Measurements from ENCODE around the gene CCDC9.
"Not testable (repeated sequence)": the region's sequence is repeated elsewhere in the genome, so short reads cannot be mapped to it uniquely, and the experiment has no call there.

The CCDC9 gene

GRCh38 chr19:47261946-47262793 is 5.8 kb downstream of the CCDC9 start:
- FAIRE-seq = not testable (repeated sequence)

GRCh38 chr19:47264629-47265028 is 8.3 kb downstream of the CCDC9 start:
- FAIRE-seq = no peak

- FAIRE-seq = no peak
Measured at GRCh38 chr19:47266401-47266941, 10.1 kb downstream of the CCDC9 start.

GRCh38 chr19:47267350-47267759 is 11.0 kb downstream of the CCDC9 start:
- FAIRE-seq = no peak

- FAIRE-seq = no peak
Measured at GRCh38 chr19:47268028-47268427, 11.7 kb downstream of the CCDC9 start.

- no peak for FAIRE-seq
Measured at GRCh38 chr19:47269596-47269995, 13.3 kb downstream of the CCDC9 start.

- FAIRE-seq = no peak
Measured at GRCh38 chr19:47270408-47270807, 14.1 kb downstream of the CCDC9 start.

GRCh38 chr19:47271949-47272348 is 15.6 kb downstream of the CCDC9 start:
- no peak for FAIRE-seq

GRCh38 chr19:47272448-47273312 is 16.4 kb downstream of the CCDC9 start:
- peak; percentile 97 for FAIRE-seq

- peak; percentile 82 for FAIRE-seq
Measured at GRCh38 chr19:47273313-47274070, 17.2 kb downstream of the CCDC9 start.

- peak; percentile 91 for FAIRE-seq
Measured at GRCh38 chr19:47274071-47274890, 18.0 kb downstream of the CCDC9 start, which contains the start of gene INAFM1. Gene INAFM1, plus strand, starts transcription at chr19:47274885. Its CDS starts 35 bp downstream, at chr19:47274920.

GRCh38 chr19:47274891-47275761 is 18.8 kb downstream of the CCDC9 start:
- no peak for FAIRE-seq

- FAIRE-seq = no peak
Measured at GRCh38 chr19:47275791-47276461, 19.6 kb downstream of the CCDC9 start.

- FAIRE-seq = not testable (repeated sequence)
Measured at GRCh38 chr19:47276513-47276912, 20.2 kb downstream of the CCDC9 start.

- FAIRE-seq = no peak
Measured at GRCh38 chr19:47280183-47280797, 24.0 kb downstream of the CCDC9 start.

- no peak for FAIRE-seq
Measured at GRCh38 chr19:47283405-47284059, 27.2 kb downstream of the CCDC9 start.

GRCh38 chr19:47284324-47284899 is 28.1 kb downstream of the CCDC9 start:
- FAIRE-seq = peak; percentile 91

- FAIRE-seq = peak; percentile 72
Measured at GRCh38 chr19:47296036-47296435, 39.7 kb downstream of the CCDC9 start.

GRCh38 chr19:47300867-47301266 is 44.5 kb downstream of the CCDC9 start:
- FAIRE-seq = not testable (repeated sequence)
